Mononuclear cell (primary cell): Measurements from ENCODE around the gene TAF10. TPM values are rescaled to one million over a fixed set of nuclear protein-coding genes. Genes with fewer than 3 reads are reported as not detected.

Source experiments
- H3K27me3 ChIP-seq: 2 replicates; pipeline ENCODE4 v1.6.0; 2011; ENCODE audit warnings: low read length, control low read depth; ENCODE audit not compliant: insufficient read depth
- H3K4me1 ChIP-seq: 2 replicates; pipeline ENCODE4 v1.5.1; 2011; ENCODE audit warnings: mild to moderate bottlenecking, low read length, control low read depth; ENCODE audit not compliant: insufficient read depth
- H3K4me3 ChIP-seq: 2 replicates; pipeline ENCODE4 v1.5.1; 2011; ENCODE audit warnings: mild to moderate bottlenecking, low read length, moderate library complexity
- H3K9me3 ChIP-seq: 2 replicates; pipeline ENCODE4 v1.5.1; 2011; ENCODE audit warnings: low read depth, mild to moderate bottlenecking, control low read depth, low read length
- total RNA-seq: library from RNA; depleted of rRNA; stranded (reverse); fragments of >200 nt; gene quantifications from one replicate; pipeline ENCODE4 v1.2.3, GENCODE V29; 2012

The TAF10 gene
- total RNA-seq, 1 donor = 33.2 TPM

DNA sequence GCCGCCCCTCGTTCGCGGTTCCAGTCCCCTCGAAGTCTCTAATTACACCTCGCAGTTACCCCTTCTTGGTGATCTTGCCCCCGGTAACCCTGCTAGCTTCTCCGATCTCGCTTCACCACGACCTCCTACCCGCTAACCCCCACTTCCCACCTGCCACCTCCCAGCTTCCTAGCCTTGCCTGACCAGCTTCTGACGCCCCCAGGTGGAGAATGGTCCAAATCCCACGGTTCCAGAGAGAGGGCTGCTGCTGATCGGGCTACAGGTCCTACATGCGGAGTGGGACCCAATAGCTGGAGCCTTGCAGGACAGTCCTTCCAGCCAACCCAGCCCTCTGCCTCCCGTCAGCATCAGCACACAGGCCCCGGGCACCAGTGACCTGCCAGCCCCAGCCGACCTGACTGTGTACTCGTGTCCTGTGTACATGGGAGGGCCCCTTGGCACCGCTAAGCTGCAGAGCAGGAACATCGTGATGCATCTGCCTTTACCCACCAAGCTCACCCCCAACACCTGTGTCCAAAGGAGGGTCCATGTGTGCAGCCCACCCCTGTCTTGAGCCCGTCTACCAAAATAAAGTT is 40.5 kb downstream of the TAF10 start:
- Histone ChIP-seq H3K4me1 (no peaks in the 10 kb centered on the region), H3K27me3 (no peaks in the 10 kb centered on the region), H3K4me3 (no peak overlapping the region), H3K9me3 (no peaks in the 10 kb centered on the region)

DNA sequence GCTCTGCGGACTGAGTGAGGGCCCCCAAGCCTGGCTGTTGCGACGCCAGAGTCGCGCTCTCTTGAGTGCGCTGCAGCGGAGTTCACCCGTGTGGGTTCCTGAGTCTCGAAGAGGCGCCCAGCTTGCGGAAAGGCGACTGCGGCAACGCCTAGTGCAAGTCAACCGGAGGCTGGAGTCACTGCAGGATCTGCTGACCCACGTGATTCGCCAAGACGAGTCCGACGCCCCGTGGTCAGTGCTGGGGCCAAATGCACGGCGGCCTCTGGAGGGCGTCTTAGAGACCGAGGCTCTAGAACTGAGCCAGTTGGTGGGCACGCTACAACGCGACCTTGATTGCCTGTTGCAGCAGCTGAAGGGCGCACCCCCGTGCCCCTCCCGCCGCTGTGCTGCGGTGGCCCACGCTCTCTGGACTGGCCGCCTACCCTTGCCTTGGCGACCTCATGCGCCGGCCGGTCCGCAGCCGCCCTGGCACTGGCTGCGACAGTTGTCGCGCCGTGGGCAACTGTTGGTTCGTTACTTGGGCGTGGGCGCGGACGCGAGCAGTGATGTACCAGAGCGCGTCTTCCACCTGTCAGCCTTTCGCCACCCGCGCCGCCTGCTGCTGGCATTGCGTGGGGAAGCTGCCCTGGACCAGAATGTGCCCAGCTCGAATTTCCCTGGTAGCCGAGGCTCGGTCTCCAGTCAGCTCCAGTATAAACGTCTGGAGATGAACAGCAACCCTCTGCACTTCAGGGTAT is 41.2 kb downstream of the TAF10 start:
- H3K9me3 ChIP-seq = no peaks in the 10 kb centered on the region
- no peaks in the 10 kb centered on the region for H3K4me1 ChIP-seq
- H3K4me3 ChIP-seq = no peak overlapping the region
- no peaks in the 10 kb centered on the region for H3K27me3 ChIP-seq

- Histone ChIP-seq H3K27me3 (no peaks in the 10 kb centered on the region), H3K4me1 (no peaks in the 10 kb centered on the region), H3K9me3 (no peaks in the 10 kb centered on the region), H3K4me3 (no peak overlapping the region)
These were observed 42.3 kb downstream of the TAF10 start for GRCh38 chr11:6569706-6570105.

DNA sequence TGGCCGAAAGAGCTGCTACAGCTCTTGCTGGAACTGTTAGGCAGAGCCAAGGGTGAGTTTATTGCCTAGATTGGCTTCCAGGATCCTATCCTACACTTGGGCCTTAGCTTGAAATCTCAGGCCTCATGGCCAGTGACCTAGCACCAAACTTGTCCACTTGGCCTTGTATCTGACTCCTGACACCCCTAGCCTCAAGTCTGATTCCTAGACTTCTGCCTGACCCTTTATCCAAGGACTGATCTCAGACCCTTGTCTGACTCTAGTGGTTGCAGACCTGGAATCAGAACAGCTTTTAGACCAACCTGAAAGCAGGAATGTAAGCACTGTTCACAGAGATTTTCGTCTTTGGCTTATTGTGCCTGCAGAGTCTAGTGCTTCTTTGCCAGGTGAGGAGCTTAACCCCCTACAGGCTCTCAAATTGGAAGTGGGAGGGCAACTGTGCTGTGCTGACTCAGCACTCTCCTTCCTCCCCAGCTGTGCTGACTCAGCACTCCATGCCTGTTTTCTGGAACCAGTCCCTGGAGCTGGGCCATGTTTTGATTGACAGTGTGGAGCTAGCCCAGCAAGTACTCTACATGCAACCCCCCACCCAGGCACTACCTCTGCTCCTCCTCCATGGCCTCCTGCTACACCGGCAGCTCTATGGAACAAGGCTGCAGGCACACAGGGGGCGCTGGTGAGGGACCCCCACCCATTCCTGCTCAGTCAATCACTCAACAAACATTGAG is 43.7 kb downstream of the TAF10 start:
- Histone ChIP-seq H3K4me3 (no peak overlapping the region), H3K27me3 (no peaks in the 10 kb centered on the region), H3K9me3 (no peaks in the 10 kb centered on the region), H3K4me1 (no peaks in the 10 kb centered on the region)

DNA sequence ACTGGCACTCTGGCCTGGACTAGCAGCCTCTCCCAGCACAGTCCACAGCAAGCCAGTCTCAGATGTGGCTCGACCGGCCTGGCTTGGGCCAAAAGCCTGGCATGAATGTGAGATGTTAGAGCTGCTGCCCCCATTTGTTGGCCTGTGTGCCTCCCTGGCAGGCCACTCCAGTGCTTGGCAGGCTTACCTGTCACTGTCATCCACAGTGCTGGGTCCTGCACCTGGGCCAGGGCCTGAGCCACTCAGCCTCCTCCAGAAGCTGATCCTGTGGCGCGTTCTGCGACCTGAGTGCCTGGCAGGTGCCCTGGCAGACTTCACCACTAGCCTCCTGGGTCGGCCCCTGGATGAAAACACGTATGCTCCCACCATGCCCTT is 44.7 kb downstream of the TAF10 start:
- no peaks in the 10 kb centered on the region for H3K27me3 ChIP-seq
- H3K4me1 ChIP-seq = no peaks in the 10 kb centered on the region
- H3K9me3 ChIP-seq = no peaks in the 10 kb centered on the region
- no peak overlapping the region for H3K4me3 ChIP-seq

- Histone ChIP-seq H3K4me3 (no peak overlapping the region), H3K9me3 (no peaks in the 10 kb centered on the region), H3K4me1 (no peaks in the 10 kb centered on the region), H3K27me3 (no peaks in the 10 kb centered on the region)
These were observed 45.2 kb downstream of the TAF10 start for GRCh38 chr11:6566704-6567370.

GRCh38 chr11:6565988-6566703 is 45.9 kb downstream of the TAF10 start:
- Histone ChIP-seq H3K27me3 (no peaks in the 10 kb centered on the region), H3K9me3 (no peaks in the 10 kb centered on the region), H3K4me1 (no peaks in the 10 kb centered on the region), H3K4me3 (no peak overlapping the region)

- Histone ChIP-seq H3K4me3 (no peak overlapping the region), H3K27me3 (no peaks in the 10 kb centered on the region), H3K9me3 (no peaks in the 10 kb centered on the region), H3K4me1 (no peaks in the 10 kb centered on the region)
These were observed 46.7 kb downstream of the TAF10 start for GRCh38 chr11:6565325-6565724.

GRCh38 chr11:6563667-6564066 is 48.3 kb downstream of the TAF10 start:
- Histone ChIP-seq H3K9me3 (no peaks in the 10 kb centered on the region), H3K4me1 (no peaks in the 10 kb centered on the region), H3K27me3 (no peaks in the 10 kb centered on the region), H3K4me3 (no peak overlapping the region)

- Histone ChIP-seq H3K4me3 (no peak overlapping the region), H3K9me3 (no peaks in the 10 kb centered on the region), H3K27me3 (no peaks in the 10 kb centered on the region), H3K4me1 (no peaks in the 10 kb centered on the region)
These were observed 48.8 kb downstream of the TAF10 start for GRCh38 chr11:6563121-6563619.

GRCh38 chr11:6561288-6561687 is 50.7 kb downstream of the TAF10 start:
- no peaks in the 10 kb centered on the region for H3K4me1 ChIP-seq
- H3K9me3 ChIP-seq = no peaks in the 10 kb centered on the region
- no peak overlapping the region for H3K4me3 ChIP-seq
- no peaks in the 10 kb centered on the region for H3K27me3 ChIP-seq

Other genes starting within 250 kb of the TAF10 start
- 21.1 TPM for gene SMPD1, start 221.7 kb downstream of the TAF10 start, total RNA-seq
- 57.1 TPM for gene APBB1, start 193.1 kb downstream of the TAF10 start, total RNA-seq
- gene HPX, start 171.2 kb downstream of the TAF10 start, total RNA-seq = 0.31 TPM
- gene TRIM3, start 138.3 kb downstream of the TAF10 start, total RNA-seq = 12.1 TPM
- 33.3 TPM for gene ARFIP2, start 130.9 kb downstream of the TAF10 start, total RNA-seq
- gene TIMM10B, start 130.7 kb downstream of the TAF10 start, total RNA-seq = 70.2 TPM
- 18.3 TPM for gene DNHD1, start 114.9 kb downstream of the TAF10 start, total RNA-seq
- 19.0 TPM for gene RRP8, start 8.6 kb downstream of the TAF10 start, total RNA-seq
- gene ILK, start 8.4 kb downstream of the TAF10 start, total RNA-seq = 45.5 TPM
- 86.2 TPM for gene TPP1, start 7.2 kb upstream of the TAF10 start, total RNA-seq
- gene DCHS1, start 43.6 kb upstream of the TAF10 start, total RNA-seq = 3.8 TPM
- 9.0 TPM for gene MRPL17, start 71.1 kb upstream of the TAF10 start, total RNA-seq
- 0.10 TPM for gene OR2AG2, start 159.8 kb upstream of the TAF10 start, total RNA-seq
- not detected for gene OR2AG1, start 170.8 kb upstream of the TAF10 start, total RNA-seq
- gene OR6A2, start 187.5 kb upstream of the TAF10 start, total RNA-seq = not detected
- gene OR10A5, start 233.5 kb upstream of the TAF10 start, total RNA-seq = not detected